Measurements from ENCODE around the gene ST6GALNAC5. TPM values are rescaled to one million over a fixed set of nuclear protein-coding genes. Genes with fewer than 3 reads are reported as not detected.

The ST6GALNAC5 gene
- total RNA-seq, 4 donors from 2014 or later = 3.6 to 23.4 (median 11.0) TPM

GRCh38 chr1:77051425-77051824 is 184.1 kb downstream of the ST6GALNAC5 start:
- no peak for ATAC-seq
- H3K4me3 ChIP-seq = no peak overlapping the region
- no peak overlapping the region for H3K27ac ChIP-seq
- H3K4me1 ChIP-seq = no peaks in the 10 kb centered on the region
- TF ChIP-seq POLR2AphosphoS5 (IDR thresholded peaks at IDR 0.05) (no peak), CTCF (IDR thresholded peaks at IDR 0.05) (no peak), POLR2A (IDR thresholded peaks at IDR 0.05) (no peak)
- H3K36me3 ChIP-seq = no peaks in the 10 kb centered on the region
- no peaks in the 10 kb centered on the region for H3K27me3 ChIP-seq
- H3K9me3 ChIP-seq = no peaks in the 10 kb centered on the region
- 63 to 83% methylated on average over 1 of the region's 1 CpG for WGBS, 2 donors (ENCODE audit: low coverage in 1 of 2)

- H3K9me3 ChIP-seq = no peaks in the 10 kb centered on the region
- H3K27ac ChIP-seq = no peak overlapping the region
- H3K27me3 ChIP-seq = no peaks in the 10 kb centered on the region
- TF ChIP-seq EP300 (IDR thresholded peaks at IDR 0.05) (no peak), POLR2A (IDR thresholded peaks at IDR 0.05) (no peak), CTCF (IDR thresholded peaks at IDR 0.05) (no peak), POLR2AphosphoS5 (IDR thresholded peaks at IDR 0.05) (no peak)
- WGBS, 2 donors (ENCODE audit: low coverage in 1 of 2) = 76 to 85% methylated on average over 4 to 6 of the region's 7 CpGs
- H3K4me3 ChIP-seq = no peak overlapping the region
- no peak for ATAC-seq
- no peaks in the 10 kb centered on the region for H3K36me3 ChIP-seq
- no peaks in the 10 kb centered on the region for H3K4me1 ChIP-seq
These were observed 189.2 kb downstream of the ST6GALNAC5 start for GRCh38 chr1:77056525-77056924.

GRCh38 chr1:77057994-77058585 is 190.8 kb downstream of the ST6GALNAC5 start:
- WGBS, 2 donors (ENCODE audit: low coverage in 1 of 2) = 81 to 83% methylated on average over 2 to 7 of the region's 7 CpGs
- no peak for ATAC-seq
- Histone ChIP-seq H3K4me1 (no peaks in the 10 kb centered on the region), H3K4me3 (no peak overlapping the region), H3K36me3 (no peaks in the 10 kb centered on the region), H3K27me3 (no peaks in the 10 kb centered on the region), H3K9me3 (no peaks in the 10 kb centered on the region), H3K27ac (no peak overlapping the region)
- TF ChIP-seq POLR2AphosphoS5 (IDR thresholded peaks at IDR 0.05) (no peak), EP300 (IDR thresholded peaks at IDR 0.05) (no peak), POLR2A (IDR thresholded peaks at IDR 0.05) (no peak), CTCF (IDR thresholded peaks at IDR 0.05) (no peak)

- no peak for TF ChIP-seq EP300 (IDR thresholded peaks at IDR 0.05)
- no peak for TF ChIP-seq CTCF (IDR thresholded peaks at IDR 0.05)
- no peak for TF ChIP-seq POLR2A (IDR thresholded peaks at IDR 0.05)
- Histone ChIP-seq H3K27ac (no peak overlapping the region), H3K36me3 (no peaks in the 10 kb centered on the region), H3K4me3 (no peak overlapping the region), H3K9me3 (no peaks in the 10 kb centered on the region), H3K4me1 (no peaks in the 10 kb centered on the region), H3K27me3 (no peaks in the 10 kb centered on the region)
- ATAC-seq = no peak
- 66 to 71% methylated on average over 2 to 5 of the region's 5 CpGs for WGBS, 2 donors (ENCODE audit: low coverage in 1 of 2)
These were observed 192.7 kb downstream of the ST6GALNAC5 start for GRCh38 chr1:77060000-77060399.

GRCh38 chr1:77061162-77061561 is 193.9 kb downstream of the ST6GALNAC5 start:
- Histone ChIP-seq H3K36me3 (no peaks in the 10 kb centered on the region), H3K4me3 (no peak overlapping the region), H3K9me3 (no peaks in the 10 kb centered on the region), H3K4me1 (no peaks in the 10 kb centered on the region), H3K27ac (no peak overlapping the region), H3K27me3 (no peaks in the 10 kb centered on the region)
- WGBS, 2 donors (ENCODE audit: low coverage in 1 of 2) = 65 to 79% methylated on average over 2 to 3 of the region's 3 CpGs
- no peak for ATAC-seq
- TF ChIP-seq EP300 (IDR thresholded peaks at IDR 0.05) = no peak
- TF ChIP-seq CTCF (IDR thresholded peaks at IDR 0.05) = no peak
- no peak for TF ChIP-seq POLR2A (IDR thresholded peaks at IDR 0.05)
- no peak for TF ChIP-seq POLR2AphosphoS5 (IDR thresholded peaks at IDR 0.05)
